ENCODE measurements around the gene ZCCHC7.

GRCh38 chr9:37198831-37199230, 78.5 kb downstream of the ZCCHC7 start:
- TF ChIP-seq ZNF274 (IDR thresholded peaks at IDR 0.05; ENCODE audit: borderline replicate concordance, extremely low read depth, low read length) (no peak), GABPA (IDR thresholded peaks at IDR 0.05; ENCODE audit: borderline replicate concordance, insufficient read depth, low read length) (no peak), KDM1A (IDR thresholded peaks at IDR 0.05; ENCODE audit: borderline replicate concordance, low read length) (no peak), EP300 (IDR thresholded peaks at IDR 0.05; ENCODE audit: borderline replicate concordance in 1 of 2, low read depth in 2 of 2, low read length in 2 of 2) (no peak), TAF1 (IDR thresholded peaks at IDR 0.05; ENCODE audit: low read depth, low read length) (no peak), SUZ12 (IDR thresholded peaks at IDR 0.05; ENCODE audit: low read length) (no peak), EZH2 (IDR thresholded peaks at IDR 0.05; ENCODE audit: low read depth, low read length, severe bottlenecking) (no peak), RFX5 (IDR thresholded peaks at IDR 0.05; ENCODE audit: borderline replicate concordance, low read depth, low read length) (no peak), POLR2AphosphoS5 (IDR thresholded peaks at IDR 0.05; ENCODE audit: low read depth, low read length) (no peak), JUN (IDR thresholded peaks at IDR 0.05; ENCODE audit: low read depth, low read length) (no peak), CEBPB (IDR thresholded peaks at IDR 0.05; ENCODE audit: low read depth, low read length) (no peak), POLR2A (IDR thresholded peaks at IDR 0.05; ENCODE audit: control extremely low read depth in 1 of 2, low read depth in 2 of 2, low read length in 2 of 2) (no peak)
- TF ChIP-seq, protein P1, sequence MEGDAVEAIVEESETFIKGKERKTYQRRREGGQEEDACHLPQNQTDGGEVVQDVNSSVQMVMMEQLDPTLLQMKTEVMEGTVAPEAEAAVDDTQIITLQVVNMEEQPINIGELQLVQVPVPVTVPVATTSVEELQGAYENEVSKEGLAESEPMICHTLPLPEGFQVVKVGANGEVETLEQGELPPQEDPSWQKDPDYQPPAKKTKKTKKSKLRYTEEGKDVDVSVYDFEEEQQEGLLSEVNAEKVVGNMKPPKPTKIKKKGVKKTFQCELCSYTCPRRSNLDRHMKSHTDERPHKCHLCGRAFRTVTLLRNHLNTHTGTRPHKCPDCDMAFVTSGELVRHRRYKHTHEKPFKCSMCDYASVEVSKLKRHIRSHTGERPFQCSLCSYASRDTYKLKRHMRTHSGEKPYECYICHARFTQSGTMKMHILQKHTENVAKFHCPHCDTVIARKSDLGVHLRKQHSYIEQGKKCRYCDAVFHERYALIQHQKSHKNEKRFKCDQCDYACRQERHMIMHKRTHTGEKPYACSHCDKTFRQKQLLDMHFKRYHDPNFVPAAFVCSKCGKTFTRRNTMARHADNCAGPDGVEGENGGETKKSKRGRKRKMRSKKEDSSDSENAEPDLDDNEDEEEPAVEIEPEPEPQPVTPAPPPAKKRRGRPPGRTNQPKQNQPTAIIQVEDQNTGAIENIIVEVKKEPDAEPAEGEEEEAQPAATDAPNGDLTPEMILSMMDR (IDR thresholded peaks at IDR 0.05; ENCODE audit: control extremely low read depth in 1 of 3, insufficient read depth in 1 of 3, low read depth in 1 of 3, low read length in 3 of 3) = no peak
